Heart left ventricle (tissue), 16 donors: ENCODE data around the gene C1orf105. TPM values are rescaled to one million over a fixed set of nuclear protein-coding genes. Genes with fewer than 3 reads are reported as not detected.

Experiments
- ATAC-seq, 4 donors: fragments of 200-7000 bp; cut with Tn5 transposase; one replicate each; pipeline ENCODE4 v1.9.1; 2020 to 2022; ENCODE audit warnings: moderate library complexity in 4 of 4, mild to moderate bottlenecking in 3 of 4, moderate number of reproducible peaks in 1 of 4
- DNase-seq, 5 donors: peaks; one replicate each; pipeline ENCODE4 v3.0.0-alpha.2; 2020
- H3K27ac ChIP-seq, 12 donors: fragments of 200-600 bp; sonication (generic) in 4 of 12; one replicate each; pipeline versions ENCODE4 v1.5.0 to v1.8.0; 2016 to 2022; ENCODE audit warnings: mild to moderate bottlenecking in 2 of 12
- H3K27me3 ChIP-seq, 9 donors: fragments of 200-600 bp; sonication (generic) in 2 of 9; one replicate each; pipeline versions ENCODE4 v1.5.1 to v1.8.0; 2016 to 2022; ENCODE audit warnings: mild to moderate bottlenecking in 3 of 9
- H3K36me3 ChIP-seq, 9 donors: fragments of 200-600 bp; sonication (generic) in 2 of 9; one replicate each; pipeline versions ENCODE4 v1.5.0 to v1.8.0; 2018 to 2022; ENCODE audit warnings: mild to moderate bottlenecking in 2 of 9
- H3K4me1 ChIP-seq, 12 donors: fragments of 200-600 bp; sonication (generic) in 4 of 12; one replicate each; pipeline versions ENCODE4 v1.5.0 to v1.8.0; 2016 to 2022; ENCODE audit warnings: mild to moderate bottlenecking in 3 of 12
- H3K4me3 ChIP-seq, 12 donors: fragments of 200-600 bp; sonication (generic) in 4 of 12; one replicate each; pipeline versions ENCODE4 v1.5.0 to v1.8.0; 2017 to 2022; ENCODE audit warnings: mild to moderate bottlenecking in 9 of 12, moderate library complexity in 4 of 12
- H3K9me3 ChIP-seq, 12 donors: fragments of 200-600 bp; sonication (generic) in 4 of 12; one replicate each; pipeline versions ENCODE4 v1.5.0 to v1.8.0; 2016 to 2022; ENCODE audit warnings: mild to moderate bottlenecking in 1 of 12
- CTCF ChIP-seq, 12 donors: fragments of 200-600 bp; sonication (generic) in 4 of 12; IDR thresholded peaks; one replicate each; pipeline versions ENCODE4 v1.5.0 to v1.8.0; 2018 to 2022; ENCODE audit warnings: antibody characterized with exemption in 12 of 12, mild to moderate bottlenecking in 5 of 12
- POLR2A ChIP-seq, 2 donors: fragments of 450-650 bp; IDR thresholded peaks; one replicate each; pipeline ENCODE4 v1.6.1; 2017; ENCODE audit warnings: antibody characterized with exemption in 2 of 2, mild to moderate bottlenecking in 2 of 2, moderate library complexity in 2 of 2
- WGBS, 4 donors: extraction: QIAGEN DNeasy Blood & Tissue Kit in 2 of 4; methylation state at CpG; one replicate each; pipeline versions ENCODE4 v1.1.5 to v1.1.7; 2013 to 2018; 5-methylcytosine and 5-hydroxymethylcytosine counted together
- intact Hi-C, 10 donors: fragments of 100-400 bp; cut with DNase I; formaldehyde crosslinking; loops; one replicate each; pipeline versions ENCODE4 v1.11.1 to v1.14.2; 2022
- polyA plus RNA-seq, 2 donors: library from polyadenylated mRNA; stranded (reverse); fragments of 200-250 nt; gene quantifications; one replicate each; pipeline ENCODE4 v1.2.3, GENCODE V29; 2013
- total RNA-seq, 9 donors: library from RNA; depleted of rRNA in 2 of 9; stranded (reverse); fragments of >200 nt in 2 of 9; fragmentation: NEBNext Ultra II Directional in 3 of 9; extraction: Animal tissue kit (Norgen Biotek cat#: 25700) in 3 of 9; gene quantifications; one replicate each; pipeline versions ENCODE4 v1.1.0 to v1.2.4, GENCODE V29; 2016 to 2023
- donor health status: ischemic (EF 13 %, LVEDD 7.1; RV severe dilation, severe dysfunction).
- donor health status: healthy with polysubstance abuse.
- donor health status: DM: no; HTN: yes; CAD: no.
- donor health status: DM: no; HTN: no; CAD: no.
- donor health status: ischemic (EF 25% LVEDD 6.9; RV normal size, moderate dysfunction).
- donor health status: ischemic (EF 25% LVEDD 5.7; RV mildly dilated, moderate dysfunction).
- donor health status: healthy.
- donor health status: DM: yes; HTN: yes; CAD: no.
- donor health status: ischemic (EF 35%, LVEDD 5.7; RV mildly dilated, moderate dysfunction).
- donor health status: nonischemic (EF 11% LVEDD 7.7; RV severe dilation, severe dysfunction).
- donor health status: DM: yes; HTN: yes; CAD: no.
- donor health status: PGD.
- donor health status: ischemic (EF 29% LVEDD 5.4; RV normal size, mild dysfunction).
- donor health status: nonischemic (EF 23%, LVEDD 6.1; RV moderate dilation, normal function).

The C1orf105 gene
- total and polyA plus RNA-seq, 11 donors: 1.2 to 39.8 (median 6.7) TPM

GRCh38 chr1:172402878-172403569 is 17.5 kb upstream of the C1orf105 start:
- intact Hi-C loops: loop anchor here in 5 of 10 donors (5.0 kb wide), 4 partner anchors 271 to 401 kb away; no protein-coding TSS in a partner anchor
- H3K27ac ChIP-seq: no peak overlapping the region
- DNase-seq: no peak
- ATAC-seq: no peak
- H3K9me3 ChIP-seq: no peaks in the 10 kb centered on the region
- WGBS, 4 donors: 82 to 91% (median 86%) methylated on average over 1 of the region's 1 CpG
- H3K4me3 ChIP-seq: no peak overlapping the region
- TF ChIP-seq CTCF (IDR thresholded peaks at IDR 0.05) (no peak), POLR2A (IDR thresholded peaks at IDR 0.05) (no peak)
- H3K27me3 ChIP-seq: no peaks in the 10 kb centered on the region
- no peaks in the 10 kb centered on the region for H3K36me3 ChIP-seq
- H3K4me1 ChIP-seq: peaks cover 0 to 41% (median 15%) of the 10 kb centered on the region in 12 donors

- ATAC-seq (no peak), DNase-seq (no peak)
- H3K27ac ChIP-seq: no peak overlapping the region
- H3K9me3 ChIP-seq: no peaks in the 10 kb centered on the region
- intact Hi-C loops: loop anchor here in 5 of 10 donors (5.0 kb wide), 4 partner anchors 272 to 402 kb away; no protein-coding TSS in a partner anchor
- peaks cover 0 to 30% (median 8%) of the 10 kb centered on the region in 12 donors for H3K4me1 ChIP-seq
- TF ChIP-seq CTCF (IDR thresholded peaks at IDR 0.05) (no peak), POLR2A (IDR thresholded peaks at IDR 0.05) (no peak)
- H3K4me3 ChIP-seq: no peak overlapping the region
- H3K36me3 ChIP-seq: no peaks in the 10 kb centered on the region
- no peaks in the 10 kb centered on the region for H3K27me3 ChIP-seq
Measured at GRCh38 chr1:172404121-172404520, 16.4 kb upstream of the C1orf105 start.

GRCh38 chr1:172405912-172406311 is 14.6 kb upstream of the C1orf105 start:
- no peak for DNase-seq
- H3K27me3 ChIP-seq: no peaks in the 10 kb centered on the region
- H3K4me1 ChIP-seq: peaks cover 0 to 14% (median 4%) of the 10 kb centered on the region in 12 donors
- TF ChIP-seq POLR2A (IDR thresholded peaks at IDR 0.05) (no peak), CTCF (IDR thresholded peaks at IDR 0.05) (no peak)
- intact Hi-C loops: no loop called here
- H3K9me3 ChIP-seq: no peaks in the 10 kb centered on the region
- ATAC-seq: no peak
- H3K27ac ChIP-seq: no peak overlapping the region
- no peak overlapping the region for H3K4me3 ChIP-seq
- H3K36me3 ChIP-seq: no peaks in the 10 kb centered on the region

DNA sequence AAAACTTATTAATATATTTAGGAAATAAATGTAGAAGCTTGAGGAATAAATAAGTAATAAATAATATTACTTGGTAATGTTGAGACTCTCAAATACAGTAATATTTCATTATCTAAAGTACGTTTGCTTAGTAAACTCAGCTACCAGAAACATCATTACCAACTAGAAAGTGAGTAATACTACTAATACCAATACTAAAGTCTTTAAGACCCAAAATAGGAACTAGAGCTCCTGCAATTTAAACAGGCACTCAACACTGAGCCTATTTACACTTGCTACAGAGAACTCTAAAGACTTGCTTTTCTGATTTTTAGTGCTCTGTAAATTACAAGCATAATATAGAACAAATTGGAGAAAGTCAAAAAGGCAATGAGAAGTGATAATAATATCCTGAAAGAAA is 13.5 kb upstream of the C1orf105 start:
- Histone ChIP-seq H3K9me3 (no peaks in the 10 kb centered on the region), H3K27ac (no peak overlapping the region), H3K27me3 (no peaks in the 10 kb centered on the region), H3K4me3 (no peak overlapping the region), H3K36me3 (no peaks in the 10 kb centered on the region), H3K4me1 (peaks cover 0 to 11% (median 2%) of the 10 kb centered on the region in 12 donors)
- intact Hi-C loops: no loop called here
- DNase-seq (no peak), ATAC-seq (no peak)
- 53 to 98% (median 94%) methylated on average over 1 of the region's 1 CpG for whole genome bisulfite sequencing, 4 donors
- no peak for TF ChIP-seq CTCF (IDR thresholded peaks at IDR 0.05)
- TF ChIP-seq POLR2A (IDR thresholded peaks at IDR 0.05): no peak
